GM23248 (cell line): ENCODE measurements around the gene NDUFAF3.

Source experiments
- EZH2 ChIP-seq: fragments of 200-600 bp; sonication (generic); IDR thresholded peaks from 2 replicates; pipeline ENCODE4 v1.6.1; 2018; ENCODE audit warnings: antibody characterized with exemption, mild to moderate bottlenecking; ENCODE audit not compliant: insufficient read depth, poor library complexity, severe bottlenecking
- EZH2phosphoT487 ChIP-seq: fragments of 200-600 bp; sonication (generic); IDR thresholded peaks from 2 replicates; pipeline ENCODE4 v1.6.1; 2018; ENCODE audit warnings: antibody characterized with exemption, moderate library complexity, mild to moderate bottlenecking, low read depth; ENCODE audit not compliant: insufficient read depth

DNA sequence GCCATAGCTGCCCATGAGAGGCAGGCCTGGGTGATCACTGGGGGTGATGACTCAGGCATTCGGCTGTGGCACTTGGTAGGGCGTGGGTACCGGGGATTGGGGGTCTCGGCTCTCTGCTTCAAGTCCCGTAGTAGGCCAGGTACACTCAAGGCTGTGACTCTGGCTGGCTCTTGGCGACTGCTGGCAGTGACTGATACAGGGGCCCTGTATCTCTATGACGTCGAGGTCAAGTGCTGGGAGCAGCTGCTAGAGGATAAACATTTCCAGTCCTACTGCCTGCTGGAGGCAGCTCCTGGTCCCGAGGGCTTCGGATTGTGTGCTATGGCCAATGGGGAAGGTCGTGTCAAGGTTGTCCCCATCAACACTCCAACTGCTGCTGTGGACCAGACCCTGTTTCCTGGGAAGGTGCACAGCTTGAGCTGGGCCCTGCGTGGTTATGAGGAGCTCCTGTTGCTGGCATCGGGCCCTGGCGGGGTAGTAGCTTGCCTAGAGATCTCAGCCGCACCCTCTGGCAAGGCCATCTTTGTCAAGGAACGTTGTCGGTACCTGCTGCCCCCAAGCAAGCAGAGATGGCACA lies 9.4 kb upstream of the NDUFAF3 start:
- TF ChIP-seq EZH2 (no peak), EZH2phosphoT487 (no peak)
